Right atrium auricular region (tissue), 2 donors: Measurements from ENCODE around the gene LMF1. TPM values are rescaled to one million over a fixed set of nuclear protein-coding genes. Genes with fewer than 3 reads are reported as not detected.

Experiments used
- DNase-seq: peaks from one replicate; pipeline ENCODE4 v3.0.0-alpha.2; 2019; ENCODE audit warnings: low spot score
- H3K27ac ChIP-seq, 2 donors: fragments of 200-600 bp; sonication (generic); 1 replicate in 1 of 2; 2 replicates in 1 of 2; pipeline ENCODE4 v1.5.1; 2016 to 2019
- H3K27me3 ChIP-seq, 2 donors: fragments of 200-600 bp; sonication (generic); one replicate each; pipeline versions ENCODE4 v1.5.1 to v1.6.0; 2017 to 2019
- H3K36me3 ChIP-seq: fragments of 200-600 bp; sonication (generic); one replicate; pipeline ENCODE4 v1.5.1; 2016
- H3K4me1 ChIP-seq, 2 donors: fragments of 200-600 bp; sonication (generic); one replicate each; pipeline versions ENCODE4 v1.5.1 to v1.6.0; 2017 to 2019
- H3K4me3 ChIP-seq, 2 donors: fragments of 200-600 bp; sonication (generic); 1 replicate in 1 of 2; 2 replicates in 1 of 2; pipeline ENCODE4 v1.5.1; 2017 to 2019; ENCODE audit warnings: mild to moderate bottlenecking in 1 of 2, moderate library complexity in 1 of 2
- H3K9me3 ChIP-seq, 2 donors: fragments of 200-600 bp; sonication (generic); one replicate each; pipeline ENCODE4 v1.5.1; 2019
- CTCF ChIP-seq, 2 donors: fragments of 200-600 bp; sonication (generic); IDR thresholded peaks; one replicate each; pipeline ENCODE4 v1.5.1; 2019; ENCODE audit warnings: antibody characterized with exemption in 2 of 2
- total RNA-seq, 2 donors: library from RNA; depleted of rRNA; stranded (reverse); fragments of >200 nt; gene quantifications; one replicate each; pipeline ENCODE4 v1.1.0, GENCODE V29; 2016

LMF1 gene
- total RNA-seq, 2 donors from 2014 or later: 11.9 to 14.1 TPM

GRCh38 chr16:967077-967541, 3.7 kb downstream of the LMF1 start:
- H3K27ac ChIP-seq: no peak overlapping the region
- H3K4me3 ChIP-seq: no peak overlapping the region
- no peaks in the 10 kb centered on the region for H3K9me3 ChIP-seq
- no peaks in the 10 kb centered on the region for H3K27me3 ChIP-seq
- peaks cover 0 to 16% of the 10 kb centered on the region in 2 donors for H3K4me1 ChIP-seq
- no peak for DNase-seq
- H3K36me3 ChIP-seq: peaks cover 8% of the 10 kb centered on the region
- TF ChIP-seq CTCF (IDR thresholded peaks at IDR 0.05): no peak

GRCh38 chr16:966505-966904, 4.3 kb downstream of the LMF1 start:
- H3K27me3 ChIP-seq: no peaks in the 10 kb centered on the region
- no peak overlapping the region for H3K27ac ChIP-seq
- no peak for DNase-seq
- H3K4me3 ChIP-seq: no peak overlapping the region
- H3K9me3 ChIP-seq: no peaks in the 10 kb centered on the region
- peaks cover 8% of the 10 kb centered on the region for H3K36me3 ChIP-seq
- no peak for TF ChIP-seq CTCF (IDR thresholded peaks at IDR 0.05)
- H3K4me1 ChIP-seq: peaks cover 0 to 16% of the 10 kb centered on the region in 2 donors

- no peaks in the 10 kb centered on the region for H3K9me3 ChIP-seq
- H3K27me3 ChIP-seq: no peaks in the 10 kb centered on the region
- peaks cover 0 to 13% of the 10 kb centered on the region in 2 donors for H3K4me1 ChIP-seq
- H3K4me3 ChIP-seq: no peak overlapping the region
- no peak overlapping the region for H3K27ac ChIP-seq
- no peak for DNase-seq
- no peak for TF ChIP-seq CTCF (IDR thresholded peaks at IDR 0.05)
- H3K36me3 ChIP-seq: peaks cover 8% of the 10 kb centered on the region
Observed at GRCh38 chr16:966035-966434, 4.7 kb downstream of the LMF1 start.

- H3K4me1 ChIP-seq: peaks cover 0 to 12% of the 10 kb centered on the region in 2 donors
- H3K36me3 ChIP-seq: peaks cover 8% of the 10 kb centered on the region
- no peaks in the 10 kb centered on the region for H3K27me3 ChIP-seq
- H3K9me3 ChIP-seq: no peaks in the 10 kb centered on the region
- no peak for DNase-seq
- H3K27ac ChIP-seq: no peak overlapping the region
- no peak overlapping the region for H3K4me3 ChIP-seq
- TF ChIP-seq CTCF (IDR thresholded peaks at IDR 0.05): no peak
Observed at GRCh38 chr16:965487-965886, 5.3 kb downstream of the LMF1 start.

GRCh38 chr16:965036-965395, 5.8 kb downstream of the LMF1 start:
- no peak overlapping the region for H3K27ac ChIP-seq
- no peak for DNase-seq

More at GRCh38 chr16:965036-965395, 5.8 kb downstream of the LMF1 start:
- Histone ChIP-seq H3K36me3 (peaks cover 8% of the 10 kb centered on the region), H3K9me3 (no peaks in the 10 kb centered on the region), H3K27me3 (no peaks in the 10 kb centered on the region), H3K4me1 (peaks cover 0 to 9% of the 10 kb centered on the region in 2 donors), H3K4me3 (no peak overlapping the region)
- no peak for TF ChIP-seq CTCF (IDR thresholded peaks at IDR 0.05)
